HG03469 (cell line): ENCODE results near the gene BAIAP2L1.
A peak's percentile ranks its signal among the peaks of the same experiment; 100 is the strongest.
"Not testable (repeated sequence)": the region's sequence is repeated elsewhere in the genome, so short reads cannot be mapped to it uniquely, and the experiment has no call there.

Experiments
- ATAC-seq: cut with Tn5 transposase; IDR thresholded peaks from one replicate; pipeline ENCODE4 v1.9.1; 2021; ENCODE audit warnings: mild to moderate bottlenecking, moderate library complexity, moderate number of reproducible peaks; ENCODE audit not compliant: unreplicated experiment

Gene BAIAP2L1

GRCh38 chr7:98400542-98401340, at the start of gene BAIAP2L1:
TSS of gene BAIAP2L1 (minus strand) at chr7:98401090. CDS start at chr7:98400852, 238 bp downstream.
- peak; percentile 59 for ATAC-seq

DNA sequence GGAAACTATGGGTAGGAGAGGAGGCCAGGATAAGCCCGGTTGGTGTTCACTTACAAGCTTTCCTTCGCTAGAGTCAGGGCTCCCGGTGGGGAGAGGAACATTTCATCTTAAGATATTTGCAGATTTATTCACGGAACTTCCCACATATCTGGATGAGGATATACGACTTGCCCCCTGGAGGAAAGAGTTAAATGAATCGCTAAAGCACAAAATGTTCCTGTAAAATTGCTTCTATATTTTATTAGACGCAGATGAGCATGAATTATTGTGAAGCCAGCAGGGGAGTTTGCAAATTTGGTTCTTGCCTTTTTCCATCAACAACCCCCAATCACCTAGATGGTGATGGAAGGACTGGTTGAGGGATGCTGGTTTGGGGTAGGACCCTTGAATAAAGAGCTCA, 47.9 kb upstream of the BAIAP2L1 start:
- no peak for ATAC-seq

DNA sequence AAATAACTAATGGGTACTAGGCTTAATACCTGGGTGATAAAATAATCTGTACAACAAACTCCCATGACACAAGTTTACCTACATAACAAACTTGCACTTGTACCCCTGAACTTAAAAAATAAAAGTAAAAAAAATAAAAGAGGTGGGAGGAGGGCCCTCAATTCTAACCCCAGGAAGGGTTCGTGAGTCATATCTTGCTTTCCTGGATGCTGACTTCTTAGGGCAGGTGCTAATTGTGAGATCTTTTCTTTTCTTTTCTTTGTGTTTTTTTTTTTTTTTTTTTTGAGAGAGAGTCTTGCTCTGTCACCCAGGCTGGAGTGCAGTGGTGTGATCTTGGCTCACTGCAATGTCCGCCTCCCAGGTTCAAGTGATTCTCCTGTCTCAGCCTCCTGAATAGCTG, 40.1 kb upstream of the BAIAP2L1 start:
- ATAC-seq = not testable (repeated sequence)

DNA sequence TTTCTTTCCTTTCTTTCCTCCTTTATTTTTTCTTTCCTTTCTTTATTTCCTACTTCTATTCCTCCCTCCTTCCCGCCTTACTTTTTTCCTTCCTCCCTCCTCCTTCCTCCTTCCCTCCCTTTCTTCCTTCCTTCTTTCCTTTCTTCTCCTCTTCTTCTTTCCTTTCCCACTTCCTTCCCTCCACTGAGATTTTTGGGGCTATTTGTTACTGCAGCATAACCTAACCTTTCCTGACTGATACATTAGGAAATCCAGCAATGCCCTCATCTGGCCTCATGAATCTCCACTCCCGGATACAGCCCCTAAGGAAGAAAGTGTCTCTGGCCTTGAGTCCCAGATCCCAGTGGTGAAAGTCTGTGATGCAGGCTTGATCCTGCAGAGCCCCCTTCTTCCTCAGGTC, 38.6 kb upstream of the BAIAP2L1 start:
- no peak for ATAC-seq

DNA sequence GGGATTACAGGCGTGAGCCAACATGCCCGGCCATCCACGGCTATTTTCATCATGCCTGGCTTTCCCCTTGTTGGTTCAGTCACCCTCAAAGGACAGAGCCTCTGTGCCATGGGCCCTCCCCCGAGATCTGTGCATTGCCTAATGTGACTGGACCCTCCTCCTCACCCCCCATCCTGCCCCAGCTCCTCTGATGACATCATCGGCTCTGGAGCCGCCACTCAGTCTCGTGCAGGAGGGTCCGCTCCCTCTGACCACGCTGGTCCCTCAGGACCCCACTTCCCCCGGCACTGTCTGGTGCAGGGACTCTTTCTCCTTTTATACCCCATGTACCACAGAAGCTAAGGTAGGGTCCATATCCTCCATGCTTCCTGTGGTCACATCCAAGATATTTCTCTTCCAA, 33.2 kb upstream of the BAIAP2L1 start:
- no peak for ATAC-seq

- ATAC-seq = no peak
Observed at GRCh38 chr7:98429799-98430198, 28.9 kb upstream of the BAIAP2L1 start.

- ATAC-seq = no peak
Observed at GRCh38 chr7:98423043-98423442, 22.2 kb upstream of the BAIAP2L1 start.

DNA sequence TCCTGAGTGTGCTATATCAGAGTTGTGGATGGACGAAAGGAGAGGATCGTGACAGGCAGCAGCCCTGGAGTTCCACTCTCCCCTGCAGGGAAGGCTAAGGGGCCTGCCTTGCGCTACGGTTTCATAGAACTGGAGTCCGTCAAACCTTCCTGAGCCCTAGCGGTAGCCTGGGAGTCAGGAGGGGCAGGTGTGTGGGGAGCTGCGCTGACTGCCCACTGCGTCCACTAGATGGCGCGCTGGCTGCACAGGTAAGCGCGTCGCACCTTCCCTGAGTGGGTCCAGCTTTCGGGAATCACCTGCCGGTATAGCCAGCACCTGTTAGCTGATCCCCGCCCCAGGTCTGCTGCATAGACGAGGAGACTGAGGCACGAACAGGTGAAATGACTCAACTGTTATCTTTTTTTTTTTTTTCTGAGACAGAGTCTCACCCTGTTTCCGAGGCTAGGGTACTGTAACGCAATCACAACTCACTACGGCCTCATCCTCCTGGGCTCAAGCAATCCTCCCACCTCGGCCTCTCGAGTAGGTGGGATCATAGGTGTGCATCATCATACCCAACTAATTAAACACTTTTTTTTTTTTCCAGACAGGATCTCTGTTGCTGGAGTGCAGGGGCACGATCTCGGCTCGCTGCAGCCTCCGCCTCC, 20.2 kb upstream of the BAIAP2L1 start:
- no peak for ATAC-seq

DNA sequence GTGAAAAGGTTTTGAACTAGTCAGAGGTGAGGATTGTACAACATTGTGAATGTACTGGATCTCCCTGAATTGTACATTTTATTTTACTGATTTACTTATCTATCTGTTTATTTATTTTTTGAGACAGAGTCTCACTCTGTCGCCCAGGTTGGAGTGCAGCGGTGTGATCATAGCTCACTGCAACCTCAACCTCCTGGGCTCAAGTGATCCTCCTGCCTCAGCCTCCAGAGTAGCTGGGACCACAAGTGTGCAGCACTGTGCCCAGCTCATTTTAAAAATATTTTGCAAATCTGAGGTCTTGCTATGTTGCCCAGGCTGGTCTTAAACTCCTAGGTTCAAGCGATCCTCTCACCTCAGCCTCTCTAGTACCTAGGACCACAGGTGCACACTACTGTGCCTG, 19.1 kb upstream of the BAIAP2L1 start:
- ATAC-seq = not testable (repeated sequence)

- not testable (repeated sequence) for ATAC-seq
Observed at GRCh38 chr7:98419316-98419691, 18.4 kb upstream of the BAIAP2L1 start.

- ATAC-seq = no peak
Observed at GRCh38 chr7:98418636-98419315, 17.9 kb upstream of the BAIAP2L1 start.

- no peak for ATAC-seq
Observed at GRCh38 chr7:98418271-98418635, 17.4 kb upstream of the BAIAP2L1 start.

GRCh38 chr7:98417604-98418270, 16.8 kb upstream of the BAIAP2L1 start:
- not testable (repeated sequence) for ATAC-seq

DNA sequence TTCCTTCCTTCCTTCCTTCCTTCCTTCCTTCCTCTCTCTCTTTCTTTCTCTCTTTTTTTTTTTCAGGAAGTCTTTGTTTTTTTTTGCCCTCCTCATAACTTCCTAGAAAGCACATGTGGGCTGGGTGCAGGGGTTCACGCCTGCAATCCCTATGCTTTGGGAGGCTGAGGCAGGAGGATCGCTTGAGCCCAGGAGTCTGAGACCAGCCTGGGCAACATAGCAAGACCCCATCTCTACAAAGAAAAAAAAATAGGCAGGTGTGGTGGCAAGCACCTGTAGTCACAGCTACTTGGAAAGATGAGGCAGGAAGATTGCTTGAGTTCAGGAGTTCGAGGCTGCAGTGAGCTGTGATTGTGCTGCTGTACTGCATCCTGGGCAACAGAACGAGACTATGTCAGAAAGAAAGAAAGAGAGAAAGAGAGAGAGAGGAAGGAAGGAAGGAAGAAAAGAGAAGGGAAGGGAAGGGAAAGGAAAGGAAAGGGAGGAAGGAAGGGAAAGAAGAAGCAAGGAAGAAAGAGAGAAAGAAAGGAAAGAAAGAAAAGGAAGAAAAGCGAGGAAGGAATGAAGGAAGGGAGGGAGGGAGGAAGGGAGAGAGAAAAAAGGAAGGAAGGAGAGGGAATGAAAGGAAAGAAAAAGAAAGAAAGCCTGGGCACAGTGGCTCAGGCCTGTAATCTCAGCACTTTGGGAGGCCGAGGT, 13.5 kb upstream of the BAIAP2L1 start:
- ATAC-seq = no peak

- ATAC-seq = not testable (repeated sequence)
Observed at GRCh38 chr7:98413655-98414054, 12.8 kb upstream of the BAIAP2L1 start.

- ATAC-seq = no peak
Observed at GRCh38 chr7:98409843-98410242, 9.0 kb upstream of the BAIAP2L1 start.

- not testable (repeated sequence) for ATAC-seq
Observed at GRCh38 chr7:98408146-98408545, 7.3 kb upstream of the BAIAP2L1 start.

DNA sequence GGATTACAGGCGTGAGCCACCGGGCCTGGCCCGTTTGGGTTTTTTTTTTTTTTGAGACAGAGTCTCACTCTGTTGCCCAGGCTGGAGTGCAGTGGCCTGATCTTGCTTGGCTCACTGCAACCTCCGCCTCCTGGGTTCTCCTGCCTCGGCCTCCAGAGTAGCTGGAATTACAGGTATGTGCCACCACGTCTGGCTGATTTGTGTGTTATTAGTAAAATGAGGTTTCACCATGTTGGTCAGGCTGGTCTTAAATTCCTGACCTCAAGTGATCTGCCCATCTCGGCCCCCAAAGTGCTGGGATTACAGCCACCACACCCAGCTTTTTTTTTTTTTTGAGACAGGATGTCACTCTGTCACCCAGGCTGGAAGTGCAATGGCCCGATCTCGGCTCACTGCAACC, 5.9 kb upstream of the BAIAP2L1 start:
- ATAC-seq = no peak

GRCh38 chr7:98404840-98405239, 4.0 kb upstream of the BAIAP2L1 start:
- ATAC-seq = no peak

GRCh38 chr7:98399890-98400541, 874 bp downstream of the BAIAP2L1 start:
- ATAC-seq = no peak
